Stimulated activated CD4-positive, alpha-beta T cell treated with anti-CD3 and anti-CD28 coated beads, Interleukin-4, amount 100 ng/mL, for 4 hours (primary cell): ENCODE data around the gene AVEN.
"Not testable (repeated sequence)": the region's sequence is repeated elsewhere in the genome, so short reads cannot be mapped to it uniquely, and the experiment has no call there.

ENCODE experiments used
- DNase-seq, 2 experiments: peaks; one replicate each; pipeline ENCODE4 v3.0.0-alpha.2; 2020

Gene AVEN, protein sequence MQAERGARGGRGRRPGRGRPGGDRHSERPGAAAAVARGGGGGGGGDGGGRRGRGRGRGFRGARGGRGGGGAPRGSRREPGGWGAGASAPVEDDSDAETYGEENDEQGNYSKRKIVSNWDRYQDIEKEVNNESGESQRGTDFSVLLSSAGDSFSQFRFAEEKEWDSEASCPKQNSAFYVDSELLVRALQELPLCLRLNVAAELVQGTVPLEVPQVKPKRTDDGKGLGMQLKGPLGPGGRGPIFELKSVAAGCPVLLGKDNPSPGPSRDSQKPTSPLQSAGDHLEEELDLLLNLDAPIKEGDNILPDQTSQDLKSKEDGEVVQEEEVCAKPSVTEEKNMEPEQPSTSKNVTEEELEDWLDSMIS

DNA sequence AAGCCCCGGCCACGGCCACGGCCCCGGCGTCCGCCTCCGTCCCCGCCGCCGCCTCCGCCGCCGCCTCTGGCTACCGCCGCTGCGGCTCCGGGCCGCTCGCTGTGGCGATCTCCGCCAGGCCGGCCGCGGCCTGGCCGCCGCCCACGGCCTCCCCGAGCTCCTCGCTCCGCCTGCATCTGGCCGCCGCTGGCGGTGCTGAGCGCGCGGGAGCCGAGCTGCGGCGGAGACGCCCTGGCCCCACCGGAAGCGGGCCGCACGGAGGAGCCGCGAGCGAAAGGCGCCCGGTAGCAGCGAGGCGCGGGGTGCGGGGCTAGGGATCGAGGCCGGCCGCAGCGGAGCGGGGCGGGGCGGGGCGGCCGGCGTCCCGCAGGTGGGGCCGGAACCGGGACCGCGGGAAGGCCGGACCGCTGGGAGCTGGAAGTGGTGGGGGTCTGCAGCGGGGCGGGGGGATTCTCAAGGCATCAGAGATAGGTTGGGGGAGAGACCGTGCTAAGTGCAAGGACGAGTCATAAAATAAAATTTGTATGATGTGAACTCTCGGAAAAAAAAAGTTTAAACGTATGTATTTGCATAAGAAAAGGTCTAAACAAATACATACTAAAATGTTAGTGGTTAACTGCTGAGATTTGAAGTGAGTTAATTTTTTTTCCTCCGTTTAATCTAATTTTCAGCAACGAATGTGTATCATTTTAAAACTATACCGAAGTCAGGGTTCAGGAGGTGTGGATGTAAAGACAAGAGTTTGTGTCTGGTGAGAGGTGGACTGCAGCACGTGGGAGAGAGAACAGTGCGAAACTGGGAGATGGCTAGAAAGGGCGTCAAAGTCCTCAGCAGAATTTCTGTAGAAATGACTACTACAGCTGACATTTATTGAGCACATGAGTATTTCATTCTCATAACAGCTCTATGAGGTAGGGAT lies at the start of gene AVEN:
Gene AVEN, minus strand, starts transcription at position 334 of the 919 bp plus-strand sequence. Its CDS starts 158 bp downstream, at position 176.
- DNase-seq: peak; percentile 57 to 61

DNA sequence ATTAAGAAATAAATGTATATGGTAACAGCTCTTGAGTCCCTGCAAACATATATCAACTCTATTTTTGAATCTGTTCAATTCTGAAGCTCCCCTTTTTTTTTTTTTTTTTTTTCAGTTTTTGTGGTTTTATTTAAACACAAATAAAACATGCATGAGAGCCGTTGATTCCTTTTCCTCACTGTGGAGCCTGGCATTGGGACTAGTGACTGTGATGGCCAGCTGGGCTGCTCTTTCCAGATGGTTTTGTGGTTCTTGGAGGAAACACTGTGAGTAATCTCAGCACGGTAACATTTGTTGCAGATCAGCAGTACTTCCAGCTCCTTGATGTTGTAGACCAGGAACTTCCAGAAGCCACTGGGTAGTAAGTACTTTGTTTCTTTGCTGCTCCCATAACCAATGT lies 46.7 kb upstream of the AVEN start:
- DNase-seq: no peak

DNA sequence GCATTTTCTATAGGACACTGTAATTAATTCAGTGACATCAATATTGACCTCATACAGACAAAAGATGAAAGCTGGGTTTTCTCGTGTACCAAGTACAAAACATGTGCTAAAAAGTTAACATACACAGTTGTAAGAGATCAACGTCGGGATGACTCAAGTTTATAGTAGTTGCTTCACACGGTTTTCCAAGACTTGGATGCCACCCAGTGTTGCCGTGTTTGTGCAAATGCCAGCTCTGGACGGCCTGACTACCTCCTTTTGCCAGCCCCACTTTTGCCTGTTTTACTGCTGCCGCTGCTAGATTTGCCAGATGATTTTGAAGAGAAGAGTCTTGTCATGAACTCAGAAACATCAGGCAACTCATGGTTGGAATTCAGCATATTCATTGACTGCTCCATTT lies 45.1 kb upstream of the AVEN start:
- DNase-seq: no peak

DNA sequence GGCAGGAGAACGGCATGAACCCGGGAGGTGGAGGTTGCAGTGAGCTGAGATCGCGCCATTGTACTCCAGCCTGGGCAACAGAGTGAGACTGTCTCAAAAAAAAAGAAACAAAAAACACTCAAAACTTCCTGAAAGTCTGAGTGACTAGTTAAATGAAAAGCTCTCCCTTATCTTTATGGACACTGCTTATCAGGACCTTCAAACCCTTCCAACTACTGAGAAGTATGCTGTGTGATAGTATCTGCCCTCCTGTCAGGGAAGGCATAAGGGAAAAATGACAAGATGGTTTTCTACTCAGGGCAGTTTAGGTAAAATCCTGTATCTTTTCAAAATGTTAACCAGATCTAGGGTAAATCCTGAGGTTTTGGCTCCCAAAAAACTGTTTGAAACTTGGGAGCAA lies 40.9 kb upstream of the AVEN start:
- no peak for DNase-seq

DNA sequence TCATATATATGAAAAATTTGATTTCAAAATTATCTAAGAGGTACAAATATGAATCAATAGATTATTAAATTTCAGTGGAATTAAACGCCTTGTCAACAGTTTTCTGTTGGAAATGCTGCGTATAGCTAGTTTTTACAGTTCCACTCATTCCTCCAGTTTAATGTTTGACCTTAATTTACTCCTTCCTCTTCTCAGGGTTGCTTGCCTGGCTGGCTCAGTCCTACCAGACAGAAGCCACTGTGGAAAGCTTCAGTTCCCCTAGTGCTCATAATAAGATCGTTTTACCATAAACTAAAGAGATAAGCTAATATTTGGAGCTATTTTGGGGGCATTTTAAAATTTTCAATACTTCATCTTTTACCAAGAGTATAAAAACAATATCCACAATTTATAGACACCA lies 39.9 kb upstream of the AVEN start:
- DNase-seq: no peak

DNA sequence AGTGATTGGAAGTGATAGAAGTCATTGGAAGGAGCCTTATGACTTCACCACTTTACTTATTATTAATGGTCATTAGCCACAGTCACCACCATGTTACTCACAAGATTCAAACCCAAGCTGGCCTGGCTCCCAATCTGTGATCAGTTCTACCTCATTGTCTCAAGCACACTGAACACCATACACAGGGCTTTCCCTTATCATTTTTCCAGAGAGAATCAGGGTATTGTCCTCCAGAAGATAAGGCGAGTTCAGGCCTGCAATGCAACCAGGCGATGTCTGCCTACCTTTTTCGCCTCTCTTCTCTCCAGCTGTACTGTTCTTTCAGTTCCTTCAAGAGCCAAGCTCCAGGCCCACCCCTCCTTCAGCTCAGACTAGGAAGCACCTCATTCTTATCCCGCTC lies 37.8 kb upstream of the AVEN start:
- DNase-seq: no peak

DNA sequence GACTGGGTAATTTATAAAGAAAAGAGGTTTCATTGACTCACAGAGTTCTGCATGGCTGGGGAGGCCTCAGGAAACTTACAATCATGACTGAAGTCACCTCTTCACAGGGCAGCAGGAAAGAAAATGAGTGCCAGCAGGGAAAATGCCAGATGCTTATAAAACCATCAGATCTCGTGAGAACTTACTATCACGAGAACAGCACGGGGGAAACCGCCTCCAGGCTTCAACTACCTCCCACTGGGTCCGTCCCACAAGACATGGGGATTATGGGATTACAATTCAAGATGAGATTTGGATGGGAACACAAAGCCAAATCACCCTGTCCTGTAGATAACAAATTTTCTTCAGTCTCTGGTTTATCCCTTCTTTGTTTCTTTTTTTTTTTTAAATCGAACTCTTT lies 31.0 kb upstream of the AVEN start:
- no peak for DNase-seq

DNA sequence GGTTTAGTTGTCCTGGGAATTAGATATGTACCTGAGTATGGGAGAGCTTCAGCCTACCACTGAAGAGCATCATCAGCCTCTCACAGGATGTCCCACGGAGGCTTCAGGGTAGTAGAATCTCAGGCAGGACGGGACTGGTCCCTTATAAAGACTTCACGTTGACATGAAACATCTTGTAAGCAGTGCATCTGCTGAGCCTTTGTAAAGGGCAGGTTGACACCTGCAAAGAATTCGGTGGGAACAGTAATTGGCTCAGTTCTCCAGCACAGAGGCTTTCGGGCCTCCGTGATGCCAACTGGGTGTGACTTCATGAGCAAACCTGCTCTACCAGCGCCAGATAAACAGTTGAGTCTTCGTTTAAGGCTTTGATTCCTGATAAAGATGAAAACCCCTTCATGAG lies 26.9 kb upstream of the AVEN start:
- DNase-seq: no peak

DNA sequence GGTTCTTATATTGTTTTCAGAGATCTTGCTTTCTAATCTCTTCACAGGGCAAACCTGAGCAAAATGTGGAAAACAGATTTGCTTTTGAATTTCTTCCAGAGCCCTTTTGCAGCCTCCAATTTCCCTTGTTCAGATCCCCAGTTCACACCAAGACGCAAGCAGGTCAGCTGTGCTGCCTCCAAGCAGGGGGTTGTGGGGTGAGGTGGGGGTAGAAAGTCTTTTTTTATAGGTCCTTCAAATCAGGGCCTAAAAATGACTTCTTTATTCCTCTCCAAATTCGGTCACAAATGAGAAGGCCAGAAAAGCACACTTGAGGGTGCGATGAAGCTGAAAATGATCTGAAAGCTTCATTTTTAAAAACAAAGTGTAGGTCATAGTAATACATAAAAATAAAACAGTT lies 26.3 kb upstream of the AVEN start:
- DNase-seq: no peak

DNA sequence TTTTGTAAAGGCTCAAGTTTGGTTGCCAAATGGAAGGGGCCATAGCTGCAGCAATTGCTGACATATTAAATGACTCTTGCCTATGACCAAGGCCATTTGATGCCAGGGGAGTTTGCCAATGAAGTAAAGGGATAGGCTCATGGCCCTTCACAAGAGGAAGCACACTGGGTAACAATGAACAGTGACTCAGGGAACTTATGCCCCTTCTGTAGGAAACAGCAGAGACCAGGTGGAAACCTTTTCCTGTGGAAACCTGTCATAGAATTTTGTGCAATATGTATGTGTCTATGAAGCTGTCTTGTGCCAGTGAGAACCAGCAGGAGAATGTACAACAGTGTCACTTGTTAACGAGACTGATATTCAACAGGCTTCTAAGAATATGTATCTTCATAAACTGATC lies 25.4 kb upstream of the AVEN start:
- no peak for DNase-seq

DNA sequence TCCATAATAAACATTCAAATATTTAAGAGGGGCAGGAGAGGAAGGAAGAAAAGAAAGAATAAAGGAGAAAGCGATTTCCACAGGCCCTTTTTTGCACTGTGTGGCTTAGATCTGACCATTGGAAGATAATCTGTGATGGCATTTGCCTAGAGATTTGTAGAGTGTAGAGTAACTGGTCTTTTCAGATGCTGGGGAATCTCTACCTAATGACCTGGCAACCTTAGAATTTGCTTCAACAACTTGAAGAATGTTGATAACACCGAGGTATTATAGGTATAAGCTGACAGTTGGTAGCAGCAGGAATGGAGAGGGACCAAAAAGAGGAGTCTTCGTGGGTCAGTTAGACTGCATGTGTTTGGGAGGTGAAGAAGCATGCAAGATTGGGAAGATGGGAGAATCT lies 20.9 kb upstream of the AVEN start:
- DNase-seq: no peak

DNA sequence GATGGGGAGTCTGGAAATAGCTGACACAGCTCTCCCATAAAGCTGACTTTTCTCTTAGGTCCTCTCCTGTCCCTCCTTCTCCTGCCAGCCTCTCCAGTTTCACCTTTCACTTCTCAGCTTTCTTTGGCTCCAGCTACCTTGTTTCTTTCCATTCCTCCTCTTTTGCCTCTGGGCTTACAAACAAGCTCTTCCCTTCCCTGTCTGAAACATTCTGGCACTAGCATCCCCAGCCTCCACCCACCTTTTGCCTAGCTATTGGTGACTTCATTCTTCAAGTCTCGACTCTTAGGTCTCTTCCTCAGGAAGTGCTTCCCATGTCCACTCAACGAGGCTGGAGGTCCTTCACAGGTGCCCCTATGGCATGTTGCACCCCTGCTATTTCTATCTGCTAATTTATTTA lies 20.5 kb upstream of the AVEN start:
- no peak for DNase-seq

DNA sequence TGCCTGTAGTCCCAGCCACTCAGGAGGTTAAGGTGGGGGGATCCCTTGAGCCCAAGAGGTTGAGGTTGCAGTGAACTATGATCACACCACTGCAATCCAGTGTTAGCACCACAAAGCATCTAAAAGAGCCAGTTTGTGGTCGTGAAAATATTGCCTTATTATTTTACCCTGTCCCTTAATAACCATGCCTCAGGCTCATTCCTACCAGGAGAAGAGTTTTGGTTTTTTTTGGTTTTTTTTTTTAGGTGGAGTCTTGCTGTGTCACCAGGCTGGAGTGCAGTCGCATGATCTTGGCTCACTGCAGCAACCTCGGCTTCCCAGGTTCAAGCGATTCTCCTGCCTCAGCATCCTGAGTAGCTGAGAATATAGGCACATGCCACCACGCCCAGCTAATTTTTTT lies 17.9 kb upstream of the AVEN start:
- no peak for DNase-seq

DNA sequence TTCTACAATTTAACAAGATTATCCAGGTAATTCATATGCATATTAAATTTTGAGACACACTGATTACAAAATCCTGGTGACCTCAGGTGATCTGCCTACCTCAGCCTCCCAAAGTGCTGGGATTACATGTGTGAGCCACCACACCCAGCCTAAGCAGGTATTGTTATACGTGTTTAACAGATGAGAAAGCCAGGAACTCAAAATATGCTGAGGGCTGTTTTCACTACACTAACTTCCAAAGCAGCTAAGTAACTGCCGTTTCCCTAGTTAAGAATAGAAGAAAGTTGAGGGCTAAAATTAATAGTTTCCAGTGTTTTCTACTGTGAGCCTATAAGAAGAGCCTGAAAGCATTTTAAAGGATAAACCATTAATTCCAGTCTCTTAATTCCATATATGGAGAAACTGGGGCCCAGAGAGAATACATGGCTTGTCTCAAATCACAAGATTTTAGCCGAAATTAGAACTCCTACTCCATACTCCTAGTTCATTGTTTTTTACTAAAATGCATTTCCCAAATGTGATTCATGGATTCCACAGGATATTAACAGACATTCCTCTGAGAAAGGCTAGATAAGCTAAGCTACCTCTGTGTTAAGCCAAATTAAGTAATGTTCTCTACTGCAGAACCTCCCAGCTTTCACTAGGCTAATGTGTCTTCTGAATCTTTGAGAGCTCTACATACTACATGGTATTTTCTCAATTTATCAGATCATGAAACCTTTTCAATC lies 17.0 kb upstream of the AVEN start:
- no peak for DNase-seq

DNA sequence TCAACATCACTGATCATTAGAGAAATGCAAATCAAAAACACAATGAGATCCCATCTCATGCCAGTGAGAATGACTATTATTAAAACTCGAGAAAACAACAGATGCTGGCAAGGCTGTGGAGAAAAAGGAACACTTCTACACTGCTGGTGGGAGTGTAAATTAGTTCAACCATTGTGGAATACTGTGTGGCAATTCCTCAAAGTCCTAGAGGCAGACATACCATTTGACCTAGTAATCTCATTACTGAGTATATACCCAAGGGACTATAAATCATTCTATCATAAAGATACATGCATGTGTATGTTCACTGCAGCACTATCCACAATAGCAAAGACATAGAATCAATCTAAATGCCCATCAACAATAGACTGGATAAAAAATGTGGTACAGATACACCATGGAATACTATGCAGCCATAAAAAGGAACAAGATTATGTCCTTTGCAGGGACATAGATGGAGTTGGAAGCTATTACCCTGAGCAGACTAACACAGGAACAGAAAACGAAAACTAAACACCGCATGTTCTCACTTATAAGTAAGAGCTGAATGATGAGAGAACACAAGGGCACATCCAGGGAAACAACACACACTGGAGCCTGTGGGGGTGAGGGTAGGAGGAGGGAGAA lies 15.2 kb upstream of the AVEN start:
- DNase-seq: no peak

DNA sequence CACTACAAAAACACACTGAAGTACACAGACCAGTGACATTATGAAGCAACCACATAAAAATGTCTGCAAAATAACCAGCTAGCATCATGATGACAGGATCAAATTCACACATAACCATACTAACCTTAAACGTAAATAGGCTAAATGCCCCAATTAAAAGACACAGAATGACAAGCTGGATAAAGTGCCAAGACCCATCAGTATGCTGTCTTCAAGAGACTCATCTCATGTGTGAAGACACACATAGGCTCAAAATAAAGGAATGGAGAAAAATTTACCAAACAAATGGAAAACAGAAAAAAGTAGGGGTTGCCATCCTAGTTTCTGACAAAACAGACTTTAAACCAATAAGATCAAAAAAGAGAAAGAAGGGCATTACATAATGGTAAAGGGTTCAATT lies 11.4 kb upstream of the AVEN start:
- not testable (repeated sequence) for DNase-seq

DNA sequence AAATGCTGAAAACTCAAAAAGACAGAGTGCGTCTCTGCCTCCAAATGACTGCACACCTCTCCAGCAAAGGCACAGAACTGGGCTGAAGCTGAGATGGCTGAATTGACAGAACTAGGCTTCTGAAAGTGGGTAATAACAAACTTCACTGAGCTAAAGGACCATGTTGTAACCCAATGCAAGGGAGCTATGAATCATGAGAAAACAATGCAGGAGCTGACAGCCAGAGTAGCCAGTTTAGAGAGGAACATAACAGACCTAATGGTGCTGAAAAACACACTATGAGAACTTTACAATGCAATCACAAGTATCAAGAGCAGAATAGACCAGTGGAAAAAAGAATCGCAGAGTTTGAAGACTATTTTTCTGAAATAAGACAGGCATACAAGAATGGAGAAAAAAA lies 10.1 kb upstream of the AVEN start:
- no peak for DNase-seq

DNA sequence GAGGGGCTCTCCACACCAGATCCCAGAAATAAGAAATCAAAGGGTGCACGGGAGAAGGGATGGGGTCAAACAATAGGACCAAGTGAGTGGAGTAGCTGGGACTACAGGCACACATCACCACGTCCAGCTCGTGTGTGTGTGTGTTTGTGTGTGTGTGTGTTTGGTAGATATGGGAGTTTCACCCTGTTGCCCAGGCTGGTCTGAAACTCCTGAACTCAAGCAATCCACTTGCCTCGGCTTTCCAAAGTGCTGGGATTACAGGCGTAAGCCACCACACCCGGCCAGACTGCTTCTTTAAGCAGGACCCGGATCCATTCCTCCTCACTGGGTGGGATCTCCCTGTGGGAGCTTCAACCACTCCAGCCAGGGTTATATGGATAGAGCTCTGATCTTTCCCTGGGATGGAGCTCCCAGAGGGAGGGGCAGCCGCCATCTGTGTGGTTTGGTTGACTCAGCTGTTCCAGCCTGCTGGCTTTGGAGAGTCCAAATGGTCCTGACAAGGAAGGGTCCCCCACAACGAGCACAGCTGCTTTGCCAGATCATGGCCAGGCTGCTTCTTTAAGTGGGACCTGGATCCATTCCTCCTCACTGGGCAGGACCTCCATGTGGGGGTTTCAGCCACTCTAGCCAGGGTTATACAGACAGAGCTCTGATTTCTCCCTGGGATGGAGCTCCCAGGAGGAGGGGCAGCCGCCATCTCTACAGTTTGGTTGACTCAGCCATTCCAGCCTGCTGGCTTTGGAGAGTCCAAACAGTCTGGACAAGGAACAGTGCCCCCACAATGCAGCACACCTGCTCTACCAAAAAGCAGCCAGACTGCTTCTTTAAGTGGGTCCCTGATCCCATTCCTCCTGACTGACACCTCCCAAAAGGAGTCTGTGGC lies 9.1 kb upstream of the AVEN start:
- DNase-seq: no peak

DNA sequence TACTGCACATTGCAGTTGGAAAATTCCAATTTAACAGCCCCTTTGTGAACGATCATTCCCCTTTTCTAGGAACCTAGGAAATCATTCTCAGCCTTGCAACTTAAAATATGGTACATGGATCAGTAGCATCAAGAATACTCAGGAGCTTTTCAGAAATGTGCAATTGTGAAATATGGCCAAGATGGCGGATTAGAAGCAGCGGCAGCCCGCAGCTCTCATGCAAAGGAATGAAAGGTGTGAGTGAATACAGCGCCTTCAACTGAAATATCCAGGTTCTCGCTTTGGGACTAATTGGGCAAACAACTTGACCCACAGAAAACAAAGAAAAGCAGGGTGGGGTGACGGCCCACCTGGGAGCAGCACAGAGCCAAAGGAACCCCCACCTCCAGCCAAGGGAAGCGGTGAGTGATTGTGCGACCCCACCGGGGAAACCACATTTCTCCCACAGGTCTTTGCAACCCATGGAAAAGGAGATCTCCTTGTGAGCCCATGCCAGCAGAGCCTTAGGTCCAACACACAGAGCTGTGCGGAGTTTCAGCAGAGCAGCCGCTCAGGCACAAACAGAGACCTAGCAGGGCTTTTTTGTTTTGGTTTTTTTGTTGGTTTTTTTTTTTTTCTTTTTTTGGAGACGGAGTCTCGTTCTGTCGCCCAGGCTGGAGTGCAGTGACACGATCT lies 7.6 kb upstream of the AVEN start:
- DNase-seq: no peak

DNA sequence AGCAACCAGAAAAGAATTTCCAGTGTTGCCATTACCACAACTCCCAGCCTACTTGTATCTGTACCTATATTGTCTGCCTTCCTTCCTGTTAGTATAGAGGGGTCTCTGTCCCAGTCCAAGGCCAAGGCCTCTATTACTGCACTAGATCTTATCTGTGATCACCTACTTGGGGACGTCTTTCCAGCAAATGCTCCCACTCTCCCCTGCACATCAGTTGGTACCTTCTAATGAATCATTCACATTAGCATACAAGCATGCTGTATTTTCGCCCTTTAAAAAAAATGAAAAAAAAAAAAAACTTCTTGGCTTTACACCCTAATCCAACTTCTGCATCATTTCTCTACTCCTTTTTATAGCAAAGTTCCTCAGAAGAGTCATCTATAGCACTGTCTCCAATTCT lies 4.8 kb upstream of the AVEN start:
- DNase-seq: no peak

DNA sequence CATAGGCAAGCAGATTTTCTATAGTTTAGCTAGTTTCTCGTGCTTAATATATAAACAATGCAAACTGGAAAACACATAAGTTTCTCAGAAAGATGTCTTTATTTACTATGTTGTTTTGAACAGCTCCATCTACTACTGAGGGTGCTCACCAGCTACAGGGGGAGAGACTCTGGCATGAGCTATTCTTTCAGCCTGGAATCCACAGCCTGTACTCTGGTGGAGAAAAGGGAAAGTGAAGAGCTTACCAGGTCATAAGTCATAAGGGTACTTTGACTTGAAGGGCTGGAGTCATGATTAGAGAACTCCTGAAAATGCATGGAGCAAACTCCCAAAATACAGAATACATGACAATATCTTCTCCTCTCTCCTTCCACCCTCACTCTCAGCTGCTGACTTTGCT lies 4.4 kb upstream of the AVEN start:
- DNase-seq: no peak

DNA sequence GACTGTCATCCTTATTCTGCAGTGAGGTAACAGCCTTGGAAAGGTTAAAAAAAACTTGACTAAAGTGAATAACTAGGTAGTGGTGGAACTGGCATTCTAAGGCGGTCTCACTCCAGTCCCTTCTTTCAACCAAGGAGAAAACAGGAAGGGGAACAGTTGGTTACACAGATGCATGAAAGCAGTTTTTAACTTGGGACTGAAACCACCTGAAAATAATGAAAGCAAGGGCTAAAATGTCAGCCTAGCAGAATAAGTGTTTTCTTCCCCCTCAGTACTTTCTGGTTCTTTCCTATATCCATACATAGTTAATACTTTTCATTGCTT lies 748 bp upstream of the AVEN start:
- DNase-seq: no peak
